Measurements from ENCODE around the gene HTRA3. TPM values are rescaled to one million over a fixed set of nuclear protein-coding genes. Genes with fewer than 3 reads are reported as not detected.

Gene HTRA3
- polyA plus RNA-seq (ENCODE audit: insufficient read length in 4 of 4) = 10 to 100 TPM in 3 of 4 donors, 1 to 10 TPM in 1; 8.8 to 52.8 (median 13.6) TPM

DNA sequence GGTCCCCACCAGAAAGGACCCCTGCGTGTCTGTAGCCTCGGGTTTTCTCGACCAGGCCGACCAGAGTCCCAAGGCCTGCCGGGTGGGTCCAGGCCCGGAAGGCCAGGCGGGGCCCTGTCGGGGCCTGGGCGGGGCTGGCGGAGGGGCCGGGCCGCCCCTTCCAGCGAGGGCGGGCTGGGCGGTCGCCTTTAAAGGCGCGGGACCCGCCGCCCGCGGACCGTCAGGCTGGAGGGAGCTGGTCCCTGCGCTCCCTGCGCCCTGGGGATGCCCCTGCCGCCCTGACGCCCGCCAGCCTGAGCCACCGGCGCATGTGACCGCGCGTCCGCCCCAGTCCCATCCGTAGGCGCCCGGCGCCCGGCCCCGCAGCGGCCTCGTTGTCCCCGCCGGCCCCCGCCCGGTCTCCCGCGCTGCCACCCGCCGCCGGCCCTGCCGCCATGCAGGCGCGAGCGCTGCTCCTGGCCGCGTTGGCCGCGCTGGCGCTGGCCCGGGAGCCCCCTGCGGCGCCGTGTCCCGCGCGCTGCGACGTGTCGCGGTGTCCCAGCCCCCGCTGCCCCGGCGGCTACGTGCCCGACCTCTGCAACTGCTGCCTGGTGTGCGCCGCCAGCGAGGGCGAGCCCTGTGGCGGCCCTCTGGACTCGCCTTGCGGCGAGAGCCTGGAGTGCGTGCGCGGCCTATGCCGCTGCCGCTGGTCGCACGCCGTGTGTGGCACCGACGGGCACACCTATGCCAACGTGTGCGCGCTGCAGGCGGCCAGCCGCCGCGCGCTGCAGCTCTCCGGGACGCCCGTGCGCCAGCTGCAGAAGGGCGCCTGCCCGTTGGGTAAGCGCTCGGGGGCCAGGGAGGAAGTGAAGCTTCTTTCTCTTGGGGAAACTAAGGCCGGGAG is at the start of gene HTRA3:
HTRA3 (plus strand) TSS at position 220 of the 883 bp plus-strand sequence; CDS start at position 435, 215 bp downstream.
- DNase-seq (ENCODE audit: low read depth in 4 of 4, low spot score in 3 of 4) = no peak

DNA sequence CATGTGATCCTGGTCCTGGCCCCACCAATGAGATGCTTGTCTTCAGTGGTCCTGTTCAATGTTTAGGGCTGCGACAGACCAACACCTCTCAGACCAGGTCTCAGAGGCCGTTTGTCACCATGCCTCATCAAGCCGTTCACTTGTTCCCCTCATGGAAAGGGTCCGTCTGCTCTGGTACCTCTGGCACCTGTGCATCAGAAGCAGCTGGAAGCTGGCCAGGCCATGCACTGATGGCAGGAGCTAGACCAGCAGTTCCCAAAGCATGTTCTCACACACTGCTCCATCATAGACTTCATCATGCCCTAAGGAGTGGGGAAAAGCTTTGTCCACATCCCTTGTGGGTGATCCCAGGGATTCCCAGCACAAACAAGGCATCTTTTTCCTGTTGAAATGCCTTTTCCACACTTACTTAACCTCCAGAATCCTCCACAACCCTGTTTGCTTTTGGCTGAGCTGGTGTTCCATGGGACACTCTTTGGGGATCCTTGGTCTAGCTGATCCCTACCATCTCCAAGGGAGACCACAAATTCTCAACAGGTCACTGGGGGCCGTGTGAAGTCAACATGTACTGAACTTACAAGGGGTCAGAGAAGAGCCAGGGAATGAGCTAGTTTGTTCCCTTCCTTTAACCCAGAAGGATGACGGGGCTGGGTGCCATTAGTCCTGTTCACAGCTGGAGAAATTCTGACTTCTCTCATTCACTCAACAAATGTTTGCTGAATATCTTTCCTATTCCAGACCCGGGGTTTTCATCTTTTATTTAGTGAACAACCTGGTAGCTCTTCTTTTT is 48.7 kb upstream of the HTRA3 start:
- no peak for DNase-seq (ENCODE audit: low read depth in 4 of 4, low spot score in 3 of 4)

DNA sequence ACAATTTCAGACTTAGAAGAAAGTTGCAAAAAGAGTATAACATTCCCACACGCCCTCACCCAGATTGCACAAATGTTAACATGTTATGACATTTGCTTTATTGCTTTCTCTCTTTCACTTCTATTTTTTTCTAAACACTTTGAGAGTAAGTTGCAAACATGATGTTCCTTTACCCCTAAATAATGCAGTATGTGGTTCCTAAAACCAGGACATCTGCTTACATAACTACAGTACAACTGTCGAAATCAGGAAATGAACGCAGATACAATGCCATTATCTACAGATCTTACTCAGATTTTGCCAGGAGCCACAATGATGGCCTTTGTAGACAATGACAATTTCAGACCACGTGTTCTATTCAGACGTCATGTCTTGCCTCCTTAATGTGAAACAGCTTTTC is 48.1 kb upstream of the HTRA3 start:
- no peak for DNase-seq (ENCODE audit: low read depth in 4 of 4, low spot score in 3 of 4)

DNA sequence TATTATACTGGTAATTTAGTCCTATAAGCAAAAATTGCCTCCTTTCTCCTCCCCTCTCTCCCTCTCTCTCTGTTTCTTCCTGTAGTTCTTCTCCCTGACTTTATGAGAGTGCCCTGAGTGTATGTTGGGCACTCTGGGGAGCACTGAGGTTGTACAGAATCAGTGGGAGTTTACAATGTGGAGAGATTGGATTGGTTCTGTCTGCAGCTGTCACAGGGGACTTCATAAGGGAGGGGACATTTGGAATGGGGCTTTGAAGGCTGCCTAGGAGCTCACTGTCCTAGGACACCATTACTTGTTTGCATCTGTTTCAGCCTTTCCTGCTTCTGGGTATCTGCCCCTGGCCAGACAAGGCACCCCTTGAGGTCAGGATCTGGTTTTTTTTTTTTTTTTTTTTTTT is 47.6 kb upstream of the HTRA3 start:
- no peak for DNase-seq (ENCODE audit: low read depth in 4 of 4, low spot score in 3 of 4)

DNA sequence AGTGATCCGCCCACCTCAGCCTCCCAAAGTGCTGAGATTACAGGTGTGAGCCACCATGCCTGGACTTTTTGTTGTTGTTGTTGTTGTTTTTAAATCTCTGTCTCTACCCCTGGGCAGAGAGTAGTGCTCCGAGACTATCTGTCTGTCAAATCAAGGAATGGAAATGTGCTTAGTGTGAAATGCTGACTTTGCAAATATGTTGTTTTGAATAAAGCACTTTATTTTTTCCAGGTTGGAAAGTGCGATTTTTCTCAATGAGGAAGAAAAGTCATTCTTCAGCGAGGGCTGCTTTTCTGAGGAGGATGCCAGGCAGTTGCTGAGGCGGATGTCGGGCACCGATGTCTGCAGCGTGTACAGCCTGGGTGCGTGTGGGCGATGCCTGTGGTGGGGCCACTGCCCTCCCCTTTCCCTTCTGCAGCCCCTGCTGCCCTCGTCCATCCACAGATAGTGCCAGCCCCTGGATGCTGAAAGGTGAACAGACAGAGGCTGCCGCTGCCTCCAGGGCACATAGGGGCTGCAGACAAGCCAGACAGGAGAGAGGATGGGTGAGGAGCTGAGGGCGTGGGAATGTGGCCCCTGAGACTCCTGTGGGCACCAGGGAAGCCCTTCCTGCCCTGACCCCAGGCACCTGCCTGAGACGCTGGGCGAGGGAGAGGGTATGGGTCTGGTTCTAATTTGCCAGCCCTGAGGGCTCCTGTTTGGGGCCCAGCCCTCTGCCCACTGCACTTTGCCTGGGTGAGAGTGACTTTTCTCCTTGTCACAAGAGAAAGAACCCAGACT is 46.8 kb upstream of the HTRA3 start:
- DNase-seq (ENCODE audit: low read depth in 4 of 4, low spot score in 3 of 4) = no peak

DNA sequence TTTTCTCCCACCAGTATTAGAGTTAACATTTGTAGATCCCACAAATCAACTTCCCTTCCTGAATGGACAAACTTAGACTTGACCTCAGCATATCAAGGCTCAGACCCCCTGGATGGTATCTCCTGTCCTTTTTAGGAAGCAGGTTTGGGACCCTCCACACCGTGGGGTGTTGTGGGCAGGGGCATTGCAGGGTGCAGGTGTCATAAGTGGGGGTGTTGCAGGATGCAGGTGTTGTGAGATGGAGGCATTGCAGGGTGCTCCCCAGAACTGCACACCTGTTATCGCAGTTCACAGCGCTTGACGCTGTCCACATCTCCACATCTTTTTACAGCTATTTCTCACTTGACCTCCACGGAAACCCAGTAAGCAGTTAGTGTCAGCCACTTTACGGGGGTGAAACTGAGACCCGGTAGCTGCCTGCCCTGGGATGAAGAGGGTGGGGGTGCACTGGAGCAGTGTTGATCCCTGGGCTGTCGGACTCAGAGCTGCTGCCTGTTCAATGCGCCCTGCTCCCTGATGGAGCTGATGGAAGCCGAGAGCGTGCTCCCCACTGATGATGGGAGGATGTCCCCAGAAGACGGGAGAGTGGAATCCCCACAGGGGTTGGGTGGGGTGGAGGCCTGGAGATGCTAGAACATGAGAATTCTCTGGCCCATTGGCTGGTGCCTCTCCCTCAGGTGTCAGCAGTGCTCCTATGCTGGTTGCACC is 45.1 kb upstream of the HTRA3 start:
- DNase-seq (ENCODE audit: low read depth in 4 of 4, low spot score in 3 of 4) = no peak

DNA sequence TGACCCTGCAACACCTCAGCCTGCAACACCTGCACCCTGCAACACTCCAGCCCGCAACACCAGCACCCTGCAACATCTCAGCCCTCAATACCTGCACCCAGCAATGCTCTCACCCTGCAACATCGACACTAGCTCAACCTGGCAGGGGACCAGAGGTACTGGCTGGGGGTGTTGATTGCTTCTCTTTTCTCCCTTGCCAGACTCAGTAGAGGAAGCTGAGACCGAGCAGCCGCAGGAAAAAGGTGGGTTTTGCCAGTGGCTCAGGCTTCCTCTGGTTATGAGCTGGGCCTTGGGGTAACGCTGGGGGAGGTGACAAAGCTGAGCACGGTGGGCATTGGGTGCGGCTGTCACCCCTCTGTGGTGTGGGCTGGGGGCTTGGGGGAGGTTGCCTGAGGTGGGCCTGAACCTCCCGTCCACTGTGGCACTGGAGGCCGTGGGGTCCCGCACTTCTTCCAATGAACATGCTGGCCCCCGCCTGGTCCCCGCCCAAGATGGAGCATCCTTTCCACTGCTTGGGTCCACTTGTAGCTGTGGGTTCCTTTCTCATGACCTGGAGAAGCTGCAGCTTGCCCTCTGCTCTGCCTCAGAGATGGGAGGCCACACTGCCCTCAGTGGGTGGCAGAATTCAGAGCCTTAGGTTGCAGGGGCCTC is 44.5 kb upstream of the HTRA3 start:
- no peak for DNase-seq (ENCODE audit: low read depth in 4 of 4, low spot score in 3 of 4)

DNA sequence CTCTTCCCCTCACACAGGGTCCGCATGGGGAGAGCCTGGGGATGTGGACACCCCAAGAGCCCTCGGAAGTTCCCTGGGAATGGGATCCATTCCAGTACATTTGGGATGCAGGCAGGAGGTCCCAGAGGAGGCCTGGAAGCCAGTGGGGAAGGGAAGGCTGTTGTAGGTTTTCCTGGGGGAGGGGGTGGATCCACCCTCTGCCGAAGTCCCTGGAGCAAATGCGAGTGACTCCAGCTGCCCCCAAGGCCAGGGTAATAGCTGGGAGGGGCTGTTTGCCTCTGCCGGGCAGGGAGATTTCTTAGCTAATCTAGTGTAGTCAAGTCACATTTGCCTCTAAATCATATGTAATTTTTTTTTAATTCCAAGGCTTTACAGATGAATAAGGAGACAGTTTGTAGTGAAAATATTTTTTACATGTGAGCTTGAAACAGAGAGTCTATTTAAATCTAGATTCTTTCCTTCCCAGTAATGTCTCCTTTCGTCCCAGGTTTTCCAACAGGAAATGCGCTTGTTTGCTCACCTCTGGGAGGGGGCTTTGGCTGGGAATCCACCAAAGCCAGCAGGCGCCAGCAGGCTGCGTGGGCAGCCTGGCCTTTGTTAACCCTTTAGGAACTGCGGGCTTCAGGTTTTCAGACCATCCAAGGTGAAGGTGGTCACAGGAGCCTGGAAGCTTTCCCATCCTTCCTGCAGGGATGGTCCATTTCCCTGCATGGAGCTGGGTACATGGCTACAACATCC is 43.7 kb upstream of the HTRA3 start:
- DNase-seq (ENCODE audit: low read depth in 4 of 4, low spot score in 3 of 4) = no peak

DNA sequence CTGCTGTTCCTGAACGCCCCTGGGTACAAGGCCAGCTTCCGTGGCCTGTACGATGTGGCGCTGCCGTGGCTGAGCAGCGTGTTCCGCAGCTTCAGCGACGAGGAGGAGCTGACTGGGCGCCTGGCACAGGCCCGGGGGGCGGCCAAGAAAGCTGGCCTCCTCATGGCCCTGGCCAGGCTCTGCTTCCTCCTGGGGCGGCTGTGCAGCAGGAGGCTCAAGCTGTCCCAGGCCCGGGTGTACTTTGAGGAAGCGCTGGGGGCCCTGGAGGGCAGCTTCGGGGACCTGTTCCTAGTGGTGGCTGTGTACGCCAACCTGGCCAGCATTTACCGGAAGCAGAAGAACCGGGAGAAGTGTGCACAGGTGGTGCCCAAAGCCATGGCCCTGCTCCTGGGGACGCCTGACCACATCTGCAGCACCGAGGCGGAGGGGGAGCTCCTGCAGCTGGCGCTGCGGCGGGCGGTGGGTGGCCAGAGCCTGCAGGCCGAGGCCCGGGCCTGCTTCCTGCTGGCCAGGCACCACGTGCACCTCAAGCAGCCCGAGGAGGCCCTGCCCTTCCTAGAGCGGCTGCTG is 42.3 kb upstream of the HTRA3 start:
- DNase-seq (ENCODE audit: low read depth in 4 of 4, low spot score in 3 of 4) = no peak

DNA sequence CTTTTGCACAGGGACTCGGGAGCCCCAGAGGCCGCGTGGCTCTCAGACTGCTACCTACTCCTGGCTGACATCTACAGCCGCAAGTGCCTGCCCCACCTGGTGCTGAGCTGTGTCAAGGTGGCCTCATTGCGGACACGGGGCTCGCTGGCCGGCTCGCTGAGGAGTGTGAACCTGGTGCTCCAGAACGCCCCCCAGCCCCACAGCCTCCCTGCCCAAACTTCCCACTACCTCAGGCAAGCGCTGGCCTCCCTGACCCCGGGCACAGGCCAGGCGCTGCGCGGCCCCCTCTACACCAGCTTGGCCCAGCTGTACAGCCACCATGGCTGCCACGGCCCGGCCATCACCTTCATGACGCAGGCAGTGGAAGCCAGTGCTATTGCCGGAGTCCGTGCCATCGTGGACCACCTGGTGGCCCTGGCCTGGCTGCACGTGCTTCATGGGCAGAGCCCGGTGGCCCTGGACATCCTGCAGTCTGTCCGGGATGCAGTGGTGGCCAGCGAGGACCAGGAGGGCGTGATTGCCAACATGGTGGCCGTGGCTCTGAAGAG is 41.7 kb upstream of the HTRA3 start:
- DNase-seq (ENCODE audit: low read depth in 4 of 4, low spot score in 3 of 4) = no peak

DNA sequence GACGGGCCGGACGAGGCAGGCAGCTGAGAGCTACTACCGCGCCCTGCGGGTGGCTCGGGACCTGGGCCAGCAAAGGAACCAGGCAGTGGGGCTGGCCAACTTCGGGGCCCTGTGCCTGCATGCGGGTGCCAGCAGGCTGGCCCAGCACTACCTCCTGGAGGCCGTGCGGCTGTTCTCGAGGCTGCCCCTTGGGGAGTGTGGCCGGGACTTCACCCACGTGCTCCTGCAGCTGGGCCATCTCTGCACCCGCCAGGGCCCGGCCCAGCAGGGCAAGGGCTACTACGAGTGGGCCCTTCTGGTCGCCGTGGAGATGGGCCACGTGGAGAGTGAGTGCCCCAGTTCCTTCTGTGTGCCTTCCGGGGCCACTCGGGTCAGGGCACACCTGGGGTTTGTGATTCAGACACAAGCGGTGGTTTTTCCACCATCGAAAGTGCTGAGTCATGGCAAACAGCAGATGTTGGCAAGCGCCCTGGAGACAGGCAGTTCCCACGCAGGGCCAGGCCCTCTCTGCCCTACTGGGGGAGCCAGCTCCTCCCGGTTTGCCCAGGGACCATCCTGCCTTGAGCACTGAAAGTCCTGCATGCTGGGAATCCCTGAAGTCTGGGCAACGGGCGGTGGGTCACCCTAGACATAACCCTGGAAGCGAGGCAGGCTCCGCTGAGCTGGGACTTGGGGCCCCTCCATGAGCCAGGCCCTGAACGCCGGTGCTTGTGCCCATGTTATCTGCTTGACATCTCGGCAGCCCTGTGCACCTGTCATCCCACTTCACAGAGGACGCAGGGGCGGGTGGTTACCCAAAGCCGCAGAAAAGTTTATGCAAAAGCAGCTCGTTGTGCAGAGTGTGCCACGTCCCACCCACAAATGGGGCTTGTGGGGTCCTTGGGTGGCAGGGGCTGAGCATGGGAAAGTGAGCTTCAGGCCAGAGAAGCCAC is 41.0 kb upstream of the HTRA3 start:
- no peak for DNase-seq (ENCODE audit: low read depth in 4 of 4, low spot score in 3 of 4)

DNA sequence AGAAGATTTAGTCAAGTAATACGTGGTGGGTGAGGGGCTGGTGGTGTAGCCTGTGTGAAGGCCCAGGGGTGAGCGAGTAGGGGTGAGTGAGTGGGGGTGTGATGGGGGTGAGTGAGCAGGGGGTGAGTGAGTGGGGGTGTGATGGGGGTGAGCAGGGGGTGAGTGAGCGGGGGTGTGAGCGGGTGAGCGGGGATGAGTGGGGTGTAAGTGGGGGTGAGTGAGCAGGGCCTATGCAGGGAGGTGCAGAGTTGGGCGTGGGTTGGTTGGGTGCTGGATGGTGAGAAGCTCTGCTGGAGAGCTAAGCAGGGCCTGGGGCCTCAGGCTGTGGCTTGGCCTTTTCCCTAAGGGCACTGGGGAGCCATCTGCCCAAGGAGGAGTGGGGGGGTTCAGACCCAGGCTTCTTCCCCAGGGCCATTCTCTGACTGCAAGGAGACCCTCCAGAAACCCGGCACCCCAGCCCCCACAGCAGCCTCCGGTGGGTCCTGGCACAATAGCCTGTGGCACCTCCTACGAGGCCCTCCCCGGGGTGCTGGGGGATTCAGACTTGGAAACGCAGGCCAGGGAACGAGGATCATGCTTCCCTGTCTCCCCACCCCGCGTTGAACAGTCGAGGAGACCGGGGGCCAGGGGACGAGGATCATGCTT is 40.1 kb upstream of the HTRA3 start:
- no peak for DNase-seq (ENCODE audit: low read depth in 4 of 4, low spot score in 3 of 4)

DNA sequence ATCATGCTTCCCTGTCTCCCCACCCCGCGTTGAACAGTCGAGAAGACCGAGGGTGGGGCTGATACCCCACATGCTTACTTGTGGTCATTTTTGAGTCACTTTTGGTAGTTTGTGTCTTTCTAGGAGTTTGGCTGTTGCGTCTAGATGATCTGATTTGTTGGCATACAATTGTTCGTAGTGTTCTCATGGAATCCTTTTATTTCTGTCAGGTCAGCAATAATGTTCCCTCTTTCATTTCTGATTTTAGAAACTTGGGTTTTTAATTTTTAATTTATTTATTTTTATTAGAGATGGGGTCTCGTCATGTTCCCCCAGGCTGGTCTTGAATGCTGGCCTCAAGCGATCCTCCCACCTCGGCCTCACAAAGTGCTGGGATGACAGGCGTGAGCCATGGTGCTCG is 39.5 kb upstream of the HTRA3 start:
- DNase-seq (ENCODE audit: low read depth in 4 of 4, low spot score in 3 of 4) = no peak

DNA sequence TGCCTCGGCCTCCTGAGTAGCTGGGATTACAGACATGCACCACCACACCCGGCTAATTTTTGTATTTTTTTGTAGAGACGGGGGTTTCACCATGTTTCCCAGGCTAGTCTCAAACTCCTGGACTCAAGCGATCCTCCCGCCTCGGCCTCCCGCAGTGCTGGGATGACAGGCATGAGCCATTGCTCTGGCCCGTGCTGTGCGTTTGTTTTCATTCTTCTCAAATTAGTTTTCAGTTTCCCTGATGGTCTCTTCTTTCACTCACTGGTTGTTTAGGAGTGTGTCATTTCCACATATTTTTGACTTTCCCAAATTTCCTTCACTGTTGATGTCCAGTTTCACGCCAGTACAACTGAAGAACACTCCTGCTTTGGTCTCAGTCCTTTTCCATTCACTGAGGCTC is 38.7 kb upstream of the HTRA3 start:
- no peak for DNase-seq (ENCODE audit: low read depth in 4 of 4, low spot score in 3 of 4)

DNA sequence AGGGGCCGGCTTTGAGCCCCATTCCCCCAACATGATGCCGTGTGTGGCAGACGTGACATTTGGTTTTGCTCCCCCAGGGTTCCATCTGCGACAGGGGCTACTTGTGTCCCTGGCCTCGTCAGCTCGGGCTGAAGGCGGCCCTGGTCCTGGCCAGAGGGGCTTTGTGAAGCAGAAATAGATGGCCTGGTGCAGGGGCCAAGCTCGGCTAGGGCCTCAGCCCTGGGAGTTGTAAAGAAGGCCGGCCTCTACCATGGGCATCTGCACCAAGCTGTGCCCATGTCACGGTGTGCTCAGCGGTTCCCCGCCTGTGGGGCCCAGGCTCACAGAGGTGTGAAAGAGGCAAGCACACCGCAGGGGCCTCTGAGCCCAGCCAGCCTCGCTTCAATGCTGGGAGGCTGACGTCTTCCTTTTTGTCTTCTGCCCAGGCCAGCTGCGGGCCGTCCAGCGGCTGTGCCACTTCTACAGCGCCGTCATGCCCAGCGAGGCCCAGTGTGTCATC is 38.0 kb upstream of the HTRA3 start:
- DNase-seq (ENCODE audit: low read depth in 4 of 4, low spot score in 3 of 4) = no peak

DNA sequence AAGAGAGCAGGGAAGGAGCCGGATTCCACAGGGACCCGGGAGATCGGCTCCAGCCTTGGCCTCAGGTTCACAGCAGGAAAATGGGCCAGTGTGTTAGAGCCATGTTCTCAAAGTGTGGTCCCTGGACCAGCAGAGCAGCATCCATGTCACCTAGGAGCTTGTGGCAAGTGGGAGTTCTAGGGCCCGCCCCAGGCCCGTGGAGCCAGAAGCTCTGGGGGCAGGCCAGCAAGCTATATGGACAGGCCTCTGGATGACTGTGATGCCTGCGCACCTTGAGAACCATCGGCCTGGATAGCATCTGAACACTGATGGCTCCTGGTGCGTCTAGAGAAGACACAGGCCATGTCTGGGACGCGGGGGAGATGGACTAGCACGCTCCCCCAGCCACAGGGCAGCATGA is 36.8 kb upstream of the HTRA3 start:
- DNase-seq (ENCODE audit: low read depth in 4 of 4, low spot score in 3 of 4) = no peak

All from left renal pelvis (tissue), 4 donors.